Mucosa of rectum (tissue), 2 donors: ENCODE data around the gene HOXB5.

Experiments used
- H3K27ac ChIP-seq, 2 donors: one replicate each; pipeline ENCODE4 v1.7.0; 2013; ENCODE audit warnings: inconsistent platforms in 2 of 2, low read depth in 2 of 2, low read length in 2 of 2
- H3K27me3 ChIP-seq, 2 donors: one replicate each; pipeline ENCODE4 v1.7.0; 2013; ENCODE audit warnings: low read length in 2 of 2; ENCODE audit not compliant: control insufficient read depth in 2 of 2, insufficient read depth in 2 of 2
- H3K36me3 ChIP-seq, 2 donors: one replicate each; pipeline ENCODE4 v1.7.0; 2013; ENCODE audit warnings: low read length in 2 of 2; ENCODE audit not compliant: control insufficient read depth in 2 of 2, insufficient read depth in 2 of 2
- H3K4me1 ChIP-seq, 2 donors: one replicate each; pipeline ENCODE4 v1.7.0; 2013; ENCODE audit warnings: low read length in 2 of 2, mild to moderate bottlenecking in 1 of 2; ENCODE audit not compliant: control insufficient read depth in 2 of 2, insufficient read depth in 2 of 2
- H3K4me3 ChIP-seq, 2 donors: one replicate each; pipeline ENCODE4 v1.7.0; 2013; ENCODE audit warnings: low read length in 2 of 2
- H3K9ac ChIP-seq, 2 donors: one replicate each; pipeline ENCODE4 v1.7.0; 2013; ENCODE audit warnings: low read length in 2 of 2, low read depth in 1 of 2, mild to moderate bottlenecking in 1 of 2
- H3K9me3 ChIP-seq, 2 donors: one replicate each; pipeline ENCODE4 v1.7.0; 2013; ENCODE audit warnings: low read length in 2 of 2; ENCODE audit not compliant: control insufficient read depth in 2 of 2
- donor health status: healthy.
- donor health status: Normal muscosa, but diverticular disease.

HOXB5 gene

GRCh38 chr17:48636177-48637018 is 42.8 kb upstream of the HOXB5 start:
- Histone ChIP-seq H3K27ac (peak overlapping the region; percentile 89), H3K4me3 (peak overlapping the region; percentile 63 to 74), H3K27me3 (peaks cover 7 to 37% of the 10 kb centered on the region in 2 donors), H3K36me3 (peaks cover 2 to 7% of the 10 kb centered on the region in 2 donors), H3K4me1 (peaks cover 53 to 77% of the 10 kb centered on the region in 2 donors), H3K9ac (peak overlapping the region; percentile 44 to 86), H3K9me3 (no peaks in the 10 kb centered on the region)

- Histone ChIP-seq H3K9me3 (no peaks in the 10 kb centered on the region), H3K4me1 (peaks cover 51 to 76% of the 10 kb centered on the region in 2 donors), H3K9ac (peak overlapping the region; percentile 58 to 86), H3K27ac (peak overlapping the region; percentile 89), H3K27me3 (peaks cover 11 to 45% of the 10 kb centered on the region in 2 donors), H3K4me3 (peak overlapping the region in 1 of 2 donors; percentile 64), H3K36me3 (peaks cover 2 to 7% of the 10 kb centered on the region in 2 donors)
These were observed 41.1 kb upstream of the HOXB5 start for GRCh38 chr17:48634493-48635208.

GRCh38 chr17:48633266-48633677 is 39.7 kb upstream of the HOXB5 start:
- Histone ChIP-seq H3K36me3 (peaks cover 2 to 7% of the 10 kb centered on the region in 2 donors), H3K9me3 (no peaks in the 10 kb centered on the region), H3K27ac (peak overlapping the region; percentile 89), H3K27me3 (peaks cover 16 to 50% of the 10 kb centered on the region in 2 donors), H3K4me3 (peak overlapping the region; percentile 64 to 70), H3K9ac (peak overlapping the region; percentile 84 to 86), H3K4me1 (peaks cover 54 to 79% of the 10 kb centered on the region in 2 donors)

- H3K4me1 ChIP-seq = peaks cover 58 to 81% of the 10 kb centered on the region in 2 donors
- H3K4me3 ChIP-seq = peak overlapping the region; percentile 64 to 70
- peak overlapping the region; percentile 89 for H3K27ac ChIP-seq
- H3K9me3 ChIP-seq = no peaks in the 10 kb centered on the region
- H3K9ac ChIP-seq = peak overlapping the region; percentile 84 to 86
- H3K27me3 ChIP-seq = peaks cover 20 to 51% of the 10 kb centered on the region in 2 donors
- peaks cover 2 to 7% of the 10 kb centered on the region in 2 donors for H3K36me3 ChIP-seq
These were observed 39.1 kb upstream of the HOXB5 start for GRCh38 chr17:48632579-48633265.

- H3K36me3 ChIP-seq = peaks cover 2 to 7% of the 10 kb centered on the region in 2 donors
- peak overlapping the region; percentile 84 to 86 for H3K9ac ChIP-seq
- H3K9me3 ChIP-seq = no peaks in the 10 kb centered on the region
- H3K27me3 ChIP-seq = peaks cover 27 to 48% of the 10 kb centered on the region in 2 donors
- H3K4me3 ChIP-seq = peak overlapping the region; percentile 64 to 70
- peak overlapping the region; percentile 89 for H3K27ac ChIP-seq
- H3K4me1 ChIP-seq = peaks cover 57 to 81% of the 10 kb centered on the region in 2 donors
These were observed 38.4 kb upstream of the HOXB5 start for GRCh38 chr17:48631693-48632578.

GRCh38 chr17:48630925-48631692 is 37.5 kb upstream of the HOXB5 start:
- Histone ChIP-seq H3K27ac (peak overlapping the region; percentile 89), H3K4me1 (peaks cover 52 to 78% of the 10 kb centered on the region in 2 donors), H3K36me3 (peaks cover 2 to 6% of the 10 kb centered on the region in 2 donors), H3K9ac (peak overlapping the region; percentile 84 to 86), H3K9me3 (no peaks in the 10 kb centered on the region), H3K27me3 (peaks cover 26 to 44% of the 10 kb centered on the region in 2 donors), H3K4me3 (peak overlapping the region; percentile 70 to 71)

- Histone ChIP-seq H3K36me3 (no peaks in the 10 kb centered on the region), H3K27ac (peak overlapping the region; percentile 89), H3K4me1 (peaks cover 56 to 72% of the 10 kb centered on the region in 2 donors), H3K27me3 (peaks cover 25 to 36% of the 10 kb centered on the region in 2 donors), H3K9ac (peak overlapping the region; percentile 52 to 86), H3K4me3 (peak overlapping the region; percentile 17 to 71), H3K9me3 (no peaks in the 10 kb centered on the region)
These were observed 36.7 kb upstream of the HOXB5 start for GRCh38 chr17:48630009-48630924.

GRCh38 chr17:48629411-48629759 is 35.8 kb upstream of the HOXB5 start:
- Histone ChIP-seq H3K9me3 (no peaks in the 10 kb centered on the region), H3K27ac (peak overlapping the region; percentile 91 to 94), H3K4me3 (peak overlapping the region; percentile 5 to 71), H3K27me3 (peaks cover 25 to 37% of the 10 kb centered on the region in 2 donors), H3K9ac (peak overlapping the region; percentile 57 to 84), H3K36me3 (no peaks in the 10 kb centered on the region), H3K4me1 (peaks cover 52 to 69% of the 10 kb centered on the region in 2 donors)
